Measurements from ENCODE around the gene SELENOH.
"Not testable (repeated sequence)": the region's sequence is repeated elsewhere in the genome, so short reads cannot be mapped to it uniquely, and the experiment has no call there.

Gene SELENOH

GRCh38 chr11:57712256-57713150 is 28.8 kb upstream of the SELENOH start, which contains the start of gene TMX2:
Gene TMX2, plus strand, starts transcription at chr11:57712593. Its CDS starts 26 bp downstream, at chr11:57712619.
- Histone ChIP-seq H3K27ac (peak within 1 kb of the TSS; percentile 94), H4K20me1 (peaks cover 44% of the 10 kb centered on the region), H3K4me3 (peak within 1 kb of the TSS; percentile 90), H3K36me3 (peaks cover 26% of the 10 kb centered on the region), H3K9ac (peak within 1 kb of the TSS; percentile 94), H3K27me3 (no peaks in the 10 kb centered on the region), H3K4me1 (peaks cover 31% of the 10 kb centered on the region), H3K4me2 (peak within 1 kb of the TSS; percentile 92), H3K9me3 (peaks cover 13% of the 10 kb centered on the region; the same call in 1 of the 2 replicates)
- no peak for TF ChIP-seq Cebpa-rat (IDR thresholded peaks at IDR 0.05)

DNA sequence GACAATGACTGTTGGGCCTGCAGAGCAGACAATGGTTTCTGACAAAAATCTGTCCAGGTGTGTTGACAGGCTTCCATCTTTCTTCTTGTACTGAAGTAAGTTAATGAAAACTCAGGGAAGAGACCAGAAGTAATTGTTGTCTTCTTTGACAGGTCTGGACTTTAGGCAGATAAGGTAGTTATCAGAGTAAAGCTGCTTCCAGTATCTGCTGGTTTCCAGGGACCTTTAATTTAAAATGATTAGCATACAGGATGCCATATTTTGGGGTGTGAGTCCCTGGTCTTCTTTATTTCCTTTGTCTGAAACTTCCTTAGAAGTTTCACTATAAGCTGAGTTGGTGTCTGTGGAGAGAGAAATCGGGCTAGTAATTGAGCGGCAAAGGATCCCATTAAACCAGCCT is 27.5 kb upstream of the SELENOH start:
- H3K27me3 ChIP-seq: no peaks in the 10 kb centered on the region
- no peak overlapping the region for H3K27ac ChIP-seq
- H3K4me1 ChIP-seq: peaks cover 31% of the 10 kb centered on the region
- H3K9ac ChIP-seq: peak overlapping the region; percentile 94; the same call in 1 of the 2 replicates
- peak overlapping the region; percentile 92 for H3K4me2 ChIP-seq
- H3K4me3 ChIP-seq: peak overlapping the region; percentile 90
- TF ChIP-seq Cebpa-rat (IDR thresholded peaks at IDR 0.05): no peak
- H4K20me1 ChIP-seq: peaks cover 49% of the 10 kb centered on the region
- peaks cover 13% of the 10 kb centered on the region; the same call in 1 of the 2 replicates for H3K9me3 ChIP-seq
- peaks cover 33% of the 10 kb centered on the region for H3K36me3 ChIP-seq

DNA sequence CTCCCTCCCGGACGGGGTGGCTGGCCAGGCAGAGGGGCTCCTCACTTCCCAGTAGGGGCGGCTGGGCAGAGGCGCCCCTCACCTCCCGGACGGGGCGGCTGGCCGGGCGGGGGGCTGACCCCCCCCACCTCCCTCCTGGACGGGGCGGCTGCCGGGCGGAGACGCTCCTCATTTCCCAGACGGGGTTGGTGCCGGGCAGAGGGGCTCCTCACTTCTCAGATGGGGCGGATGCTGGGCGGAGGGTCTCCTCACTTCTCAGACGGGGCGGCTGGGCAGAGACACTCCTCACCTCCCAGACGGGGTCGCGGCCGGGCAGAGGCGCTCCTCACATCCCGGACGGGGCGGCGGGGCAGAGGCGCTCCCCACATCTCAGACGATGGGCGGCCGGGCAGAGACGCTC is 24.6 kb upstream of the SELENOH start:
- H3K27me3 ChIP-seq, H3K4me2 ChIP-seq, H3K27ac ChIP-seq, H3K9ac ChIP-seq, H3K4me3 ChIP-seq: not testable (repeated sequence)
- peaks cover 17% of the 10 kb centered on the region for H3K4me1 ChIP-seq
- H4K20me1 ChIP-seq: peaks cover 56% of the 10 kb centered on the region
- H3K36me3 ChIP-seq: peaks cover 49% of the 10 kb centered on the region
- H3K9me3 ChIP-seq: peaks cover 13% of the 10 kb centered on the region; the same call in 1 of the 2 replicates

DNA sequence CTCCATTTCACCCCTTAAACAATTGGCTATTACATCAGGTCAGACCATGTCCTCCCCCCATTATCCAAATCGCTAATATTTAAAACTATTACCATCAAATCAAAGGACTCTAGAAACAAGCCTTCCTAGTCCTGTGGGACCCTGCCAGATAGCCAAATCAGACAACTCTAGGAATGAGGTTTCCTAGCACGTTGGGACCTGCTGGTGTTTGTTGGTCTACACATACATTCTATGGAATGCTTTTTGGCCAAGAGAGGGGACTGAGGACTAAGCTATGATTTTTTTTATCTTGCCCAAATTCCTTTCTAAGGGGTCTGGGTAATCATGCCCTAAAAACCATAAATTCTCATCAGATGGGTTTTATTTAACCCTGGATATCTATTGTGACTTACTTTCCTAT is 14.1 kb upstream of the SELENOH start:
- no peak overlapping the region for H3K4me2 ChIP-seq
- no peaks in the 10 kb centered on the region for H3K27me3 ChIP-seq
- peaks cover 99% of the 10 kb centered on the region for H4K20me1 ChIP-seq
- no peak for TF ChIP-seq Cebpa-rat (IDR thresholded peaks at IDR 0.05)
- no peak overlapping the region for H3K27ac ChIP-seq
- no peak overlapping the region for H3K4me3 ChIP-seq
- H3K4me1 ChIP-seq: no peaks in the 10 kb centered on the region
- no peak overlapping the region for H3K9ac ChIP-seq
- peaks cover 58% of the 10 kb centered on the region for H3K36me3 ChIP-seq
- H3K9me3 ChIP-seq: no peaks in the 10 kb centered on the region

DNA sequence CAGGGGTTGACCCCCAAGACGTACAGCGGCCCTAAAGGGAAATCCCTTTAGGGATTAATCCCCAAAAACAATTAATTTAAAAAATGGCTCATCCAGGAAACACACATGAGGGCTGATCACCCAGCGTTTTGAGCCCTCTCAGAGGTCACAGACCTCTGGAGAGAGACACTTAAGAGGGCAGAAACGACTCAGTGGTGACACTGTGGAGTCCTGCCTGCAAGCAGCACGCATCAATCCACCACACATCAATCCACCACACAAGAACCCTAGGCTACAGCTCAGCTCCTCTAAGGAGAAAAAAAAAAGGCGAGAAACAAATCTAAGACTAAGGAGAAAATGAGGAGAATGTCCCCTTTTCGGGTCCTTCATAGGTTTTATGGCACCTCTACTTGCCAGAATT is 12.5 kb upstream of the SELENOH start:
- Histone ChIP-seq H3K27ac (no peak overlapping the region), H3K36me3 (peaks cover 59% of the 10 kb centered on the region), H4K20me1 (peaks cover 99% of the 10 kb centered on the region), H3K4me1 (no peaks in the 10 kb centered on the region), H3K9me3 (no peaks in the 10 kb centered on the region), H3K4me2 (no peak overlapping the region), H3K27me3 (no peaks in the 10 kb centered on the region), H3K9ac (no peak overlapping the region), H3K4me3 (no peak overlapping the region)
- TF ChIP-seq Cebpa-rat (IDR thresholded peaks at IDR 0.05): no peak

- Histone ChIP-seq H3K36me3 (peaks cover 61% of the 10 kb centered on the region), H3K4me3 (no peak overlapping the region), H3K4me1 (no peaks in the 10 kb centered on the region), H3K4me2 (no peak overlapping the region), H3K27ac (no peak overlapping the region), H3K9me3 (no peaks in the 10 kb centered on the region), H4K20me1 (peaks cover 99% of the 10 kb centered on the region), H3K9ac (no peak overlapping the region), H3K27me3 (no peaks in the 10 kb centered on the region)
- no peak for TF ChIP-seq Cebpa-rat (IDR thresholded peaks at IDR 0.05)
Observed at GRCh38 chr11:57729479-57729878, 11.8 kb upstream of the SELENOH start.

GRCh38 chr11:57732661-57733060 is 8.6 kb upstream of the SELENOH start:
- H3K27ac ChIP-seq: no peak overlapping the region
- TF ChIP-seq Cebpa-rat (IDR thresholded peaks at IDR 0.05): no peak

GRCh38 chr11:57735619-57736298 is 5.5 kb upstream of the SELENOH start:
- Histone ChIP-seq H3K4me2 (no peak overlapping the region), H3K36me3 (peaks cover 89% of the 10 kb centered on the region), H3K27ac (no peak overlapping the region), H3K27me3 (no peaks in the 10 kb centered on the region), H3K4me1 (peaks cover 12% of the 10 kb centered on the region), H4K20me1 (peaks cover 58% of the 10 kb centered on the region), H3K9me3 (no peaks in the 10 kb centered on the region), H3K9ac (no peak overlapping the region), H3K4me3 (no peak overlapping the region)
- TF ChIP-seq Cebpa-rat (IDR thresholded peaks at IDR 0.05): no peak

More at GRCh38 chr11:57732661-57733060, 8.6 kb upstream of the SELENOH start:
- H3K4me3 ChIP-seq: no peak overlapping the region
- H3K27me3 ChIP-seq: no peaks in the 10 kb centered on the region
- H3K4me2 ChIP-seq: no peak overlapping the region
- no peaks in the 10 kb centered on the region for H3K4me1 ChIP-seq
- peaks cover 89% of the 10 kb centered on the region for H4K20me1 ChIP-seq
- no peak overlapping the region for H3K9ac ChIP-seq
- H3K9me3 ChIP-seq: no peaks in the 10 kb centered on the region
- peaks cover 78% of the 10 kb centered on the region for H3K36me3 ChIP-seq

DNA sequence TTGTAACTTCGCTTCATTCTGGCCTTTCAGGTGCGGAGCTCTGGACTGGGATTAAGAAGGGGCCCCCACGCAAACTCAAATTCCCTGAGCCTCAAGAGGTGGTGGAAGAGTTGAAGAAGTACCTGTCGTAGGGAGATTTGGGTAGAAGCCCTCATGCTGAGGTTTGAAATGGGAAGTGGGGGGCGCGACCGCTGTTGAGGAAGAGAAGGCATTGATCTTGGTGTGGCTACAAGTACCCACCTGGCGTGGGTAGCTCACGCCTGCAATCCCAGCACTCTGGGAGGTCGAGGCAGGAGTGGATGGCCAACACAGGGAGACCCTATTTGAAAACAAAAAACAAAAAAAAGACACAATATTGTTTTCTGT is 779 bp downstream of the SELENOH start:
- Histone ChIP-seq H3K4me2 (peak overlapping the region; percentile 96), H3K9me3 (no peaks in the 10 kb centered on the region), H3K9ac (peak overlapping the region; percentile 98), H3K27me3 (no peaks in the 10 kb centered on the region), H4K20me1 (peaks cover 37% of the 10 kb centered on the region), H3K4me1 (peaks cover 26% of the 10 kb centered on the region), H3K27ac (peak overlapping the region; percentile 99), H3K36me3 (peaks cover 83% of the 10 kb centered on the region), H3K4me3 (peak overlapping the region; percentile 91)
- no peak for TF ChIP-seq Cebpa-rat (IDR thresholded peaks at IDR 0.05)

GRCh38 chr11:57744357-57744756 is 3.1 kb downstream of the SELENOH start:
- H3K9me3 ChIP-seq: no peaks in the 10 kb centered on the region
- H4K20me1 ChIP-seq: peaks cover 39% of the 10 kb centered on the region
- H3K27ac ChIP-seq: no peak overlapping the region
- no peaks in the 10 kb centered on the region for H3K27me3 ChIP-seq
- peaks cover 82% of the 10 kb centered on the region for H3K36me3 ChIP-seq
- no peak overlapping the region for H3K4me2 ChIP-seq
- no peak overlapping the region for H3K9ac ChIP-seq
- H3K4me1 ChIP-seq: peaks cover 26% of the 10 kb centered on the region
- no peak overlapping the region for H3K4me3 ChIP-seq
- TF ChIP-seq Cebpa-rat (IDR thresholded peaks at IDR 0.05): no peak

Measured in BLaER1 (cell line).